ENCODE measurements around the gene DOLK.
A peak's percentile ranks its signal among the peaks of the same experiment; 100 is the strongest.

Gene DOLK

GRCh38 chr9:128913995-128914772 is 33.2 kb downstream of the DOLK start:
- Histone ChIP-seq H2BK120ac (ENCODE audit: low read depth, low read length) (no peak overlapping the region), H3K79me1 (ENCODE audit: low read length) (peaks cover 22% of the 10 kb centered on the region), H3K27me3 (ENCODE audit: insufficient read depth, low read length, poor library complexity) (no peaks in the 10 kb centered on the region), H3K18ac (ENCODE audit: low read length) (no peak overlapping the region), H3K4me3 (ENCODE audit: low read length) (no peak overlapping the region), H4K5ac (ENCODE audit: low read length) (no peak overlapping the region), H3K27ac (ENCODE audit: low read depth, low read length) (no peak overlapping the region), H2BK5ac (ENCODE audit: low read length) (no peak overlapping the region), H3K23ac (ENCODE audit: low read length) (no peak overlapping the region), H3K4me2 (ENCODE audit: low read length) (no peak overlapping the region), H2BK15ac (replicated peaks; ENCODE audit: low read depth) (no peak overlapping the region), H4K8ac (ENCODE audit: low read depth, low read length) (no peak overlapping the region), H3K4me1 (ENCODE audit: control insufficient read depth, low read depth, low read length) (peaks cover 9% of the 10 kb centered on the region), H3K9ac (ENCODE audit: low read length) (no peak overlapping the region), H3K4ac (ENCODE audit: low read depth, low read length) (no peak overlapping the region), H2AK5ac (ENCODE audit: low read length) (no peak overlapping the region), H3K56ac (ENCODE audit: low read length) (no peak overlapping the region), H3K36me3 (ENCODE audit: control insufficient read depth, insufficient read depth, low read length) (peaks cover 4% of the 10 kb centered on the region), H3K79me2 (ENCODE audit: control insufficient read depth, insufficient read depth, low read length) (peaks cover 18% of the 10 kb centered on the region)
- DNase-seq = no peak
- no CpG with 5 or more reads among the region's 23 CpGs for WGBS (ENCODE audit: extremely low coverage, insufficient coverage, low lambda C conversion rate)

- no peak overlapping the region for H4K8ac ChIP-seq (ENCODE audit: low read depth, low read length)
- H3K23ac ChIP-seq (ENCODE audit: low read length) = peak overlapping the region; percentile 51
- no peak overlapping the region for H3K4ac ChIP-seq (ENCODE audit: low read depth, low read length)
- H3K36me3 ChIP-seq (ENCODE audit: control insufficient read depth, insufficient read depth, low read length) = peaks cover 12% of the 10 kb centered on the region
- H3K4me3 ChIP-seq (ENCODE audit: low read length) = no peak overlapping the region
- no peak overlapping the region for H3K18ac ChIP-seq (ENCODE audit: low read length)
- H3K9ac ChIP-seq (ENCODE audit: low read length) = no peak overlapping the region
- H3K27ac ChIP-seq (ENCODE audit: low read depth, low read length) = no peak overlapping the region
- no peak overlapping the region for H4K5ac ChIP-seq (ENCODE audit: low read length)
- H3K79me1 ChIP-seq (ENCODE audit: low read length) = peaks cover 26% of the 10 kb centered on the region
- no peak overlapping the region for H2BK15ac ChIP-seq (replicated peaks; ENCODE audit: low read depth)
- H2BK120ac ChIP-seq (ENCODE audit: low read depth, low read length) = no peak overlapping the region
- DNase-seq = no peak
- no peak overlapping the region for H2AK5ac ChIP-seq (ENCODE audit: low read length)
- no CpG with 5 or more reads among the region's 15 CpGs for WGBS (ENCODE audit: extremely low coverage, insufficient coverage, low lambda C conversion rate)
- H2BK5ac ChIP-seq (ENCODE audit: low read length) = peak overlapping the region; percentile 10
- no peaks in the 10 kb centered on the region for H3K27me3 ChIP-seq (ENCODE audit: insufficient read depth, low read length, poor library complexity)
- H3K4me1 ChIP-seq (ENCODE audit: control insufficient read depth, low read depth, low read length) = peaks cover 9% of the 10 kb centered on the region
- peak overlapping the region; percentile 37 for H3K56ac ChIP-seq (ENCODE audit: low read length)
- no peak overlapping the region for H3K4me2 ChIP-seq (ENCODE audit: low read length)
- peaks cover 20% of the 10 kb centered on the region for H3K79me2 ChIP-seq (ENCODE audit: control insufficient read depth, insufficient read depth, low read length)
These were observed 34.1 kb downstream of the DOLK start for GRCh38 chr9:128913048-128913900.

GRCh38 chr9:128912270-128912853 is 35.0 kb downstream of the DOLK start:
- Histone ChIP-seq H3K23ac (ENCODE audit: low read length) (no peak overlapping the region), H3K27me3 (ENCODE audit: insufficient read depth, low read length, poor library complexity) (no peaks in the 10 kb centered on the region), H3K79me1 (ENCODE audit: low read length) (peaks cover 28% of the 10 kb centered on the region), H3K79me2 (ENCODE audit: control insufficient read depth, insufficient read depth, low read length) (peaks cover 20% of the 10 kb centered on the region), H4K5ac (ENCODE audit: low read length) (no peak overlapping the region), H4K8ac (ENCODE audit: low read depth, low read length) (no peak overlapping the region), H2BK5ac (ENCODE audit: low read length) (no peak overlapping the region), H3K4ac (ENCODE audit: low read depth, low read length) (no peak overlapping the region), H2BK15ac (replicated peaks; ENCODE audit: low read depth) (no peak overlapping the region), H3K4me1 (ENCODE audit: control insufficient read depth, low read depth, low read length) (peaks cover 9% of the 10 kb centered on the region), H2BK120ac (ENCODE audit: low read depth, low read length) (no peak overlapping the region), H3K4me2 (ENCODE audit: low read length) (no peak overlapping the region), H3K27ac (ENCODE audit: low read depth, low read length) (peak overlapping the region; percentile 64), H3K56ac (ENCODE audit: low read length) (peak overlapping the region; percentile 1), H3K9ac (ENCODE audit: low read length) (no peak overlapping the region), H2AK5ac (ENCODE audit: low read length) (no peak overlapping the region), H3K18ac (ENCODE audit: low read length) (peak overlapping the region; percentile 3), H3K36me3 (ENCODE audit: control insufficient read depth, insufficient read depth, low read length) (peaks cover 17% of the 10 kb centered on the region), H3K4me3 (ENCODE audit: low read length) (no peak overlapping the region)
- peak; percentile 92 for DNase-seq
- WGBS (ENCODE audit: extremely low coverage, insufficient coverage, low lambda C conversion rate) = no CpG with 5 or more reads among the region's 15 CpGs

GRCh38 chr9:128911529-128912035 is 35.8 kb downstream of the DOLK start:
- Histone ChIP-seq H3K9ac (ENCODE audit: low read length) (peak overlapping the region; percentile 8), H3K27me3 (ENCODE audit: insufficient read depth, low read length, poor library complexity) (no peaks in the 10 kb centered on the region), H3K79me2 (ENCODE audit: control insufficient read depth, insufficient read depth, low read length) (peaks cover 20% of the 10 kb centered on the region), H3K27ac (ENCODE audit: low read depth, low read length) (peak overlapping the region; percentile 64), H2BK120ac (ENCODE audit: low read depth, low read length) (no peak overlapping the region), H3K4me1 (ENCODE audit: control insufficient read depth, low read depth, low read length) (peaks cover 9% of the 10 kb centered on the region), H3K56ac (ENCODE audit: low read length) (peak overlapping the region; percentile 59), H3K36me3 (ENCODE audit: control insufficient read depth, insufficient read depth, low read length) (peaks cover 17% of the 10 kb centered on the region), H4K8ac (ENCODE audit: low read depth, low read length) (no peak overlapping the region), H3K4me2 (ENCODE audit: low read length) (no peak overlapping the region), H3K79me1 (ENCODE audit: low read length) (peaks cover 28% of the 10 kb centered on the region), H2AK5ac (ENCODE audit: low read length) (no peak overlapping the region), H2BK15ac (replicated peaks; ENCODE audit: low read depth) (no peak overlapping the region), H3K4ac (ENCODE audit: low read depth, low read length) (no peak overlapping the region), H3K4me3 (ENCODE audit: low read length) (no peak overlapping the region), H2BK5ac (ENCODE audit: low read length) (peak overlapping the region; percentile 18), H3K18ac (ENCODE audit: low read length) (no peak overlapping the region), H4K5ac (ENCODE audit: low read length) (no peak overlapping the region), H3K23ac (ENCODE audit: low read length) (no peak overlapping the region)
- WGBS (ENCODE audit: extremely low coverage, insufficient coverage, low lambda C conversion rate) = no CpG with 5 or more reads among the region's 8 CpGs
- DNase-seq = peak; percentile 96

GRCh38 chr9:128910906-128911305 is 36.5 kb downstream of the DOLK start:
- Histone ChIP-seq H3K4me2 (ENCODE audit: low read length) (no peak overlapping the region), H3K27me3 (ENCODE audit: insufficient read depth, low read length, poor library complexity) (no peaks in the 10 kb centered on the region), H3K23ac (ENCODE audit: low read length) (no peak overlapping the region), H3K18ac (ENCODE audit: low read length) (no peak overlapping the region), H3K36me3 (ENCODE audit: control insufficient read depth, insufficient read depth, low read length) (peaks cover 14% of the 10 kb centered on the region), H4K8ac (ENCODE audit: low read depth, low read length) (no peak overlapping the region), H3K27ac (ENCODE audit: low read depth, low read length) (peak overlapping the region; percentile 64), H3K4ac (ENCODE audit: low read depth, low read length) (no peak overlapping the region), H3K56ac (ENCODE audit: low read length) (no peak overlapping the region), H2BK5ac (ENCODE audit: low read length) (no peak overlapping the region), H2BK120ac (ENCODE audit: low read depth, low read length) (no peak overlapping the region), H3K4me1 (ENCODE audit: control insufficient read depth, low read depth, low read length) (peaks cover 9% of the 10 kb centered on the region), H2AK5ac (ENCODE audit: low read length) (no peak overlapping the region), H3K4me3 (ENCODE audit: low read length) (no peak overlapping the region), H4K5ac (ENCODE audit: low read length) (no peak overlapping the region), H3K9ac (ENCODE audit: low read length) (no peak overlapping the region), H3K79me2 (ENCODE audit: control insufficient read depth, insufficient read depth, low read length) (peaks cover 20% of the 10 kb centered on the region), H2BK15ac (replicated peaks; ENCODE audit: low read depth) (no peak overlapping the region), H3K79me1 (ENCODE audit: low read length) (peaks cover 28% of the 10 kb centered on the region)
- no peak for DNase-seq
- WGBS (ENCODE audit: extremely low coverage, insufficient coverage, low lambda C conversion rate) = no CpG with 5 or more reads among the region's 6 CpGs
